ENCODE data around the gene COL4A2.

Gene COL4A2

DNA sequence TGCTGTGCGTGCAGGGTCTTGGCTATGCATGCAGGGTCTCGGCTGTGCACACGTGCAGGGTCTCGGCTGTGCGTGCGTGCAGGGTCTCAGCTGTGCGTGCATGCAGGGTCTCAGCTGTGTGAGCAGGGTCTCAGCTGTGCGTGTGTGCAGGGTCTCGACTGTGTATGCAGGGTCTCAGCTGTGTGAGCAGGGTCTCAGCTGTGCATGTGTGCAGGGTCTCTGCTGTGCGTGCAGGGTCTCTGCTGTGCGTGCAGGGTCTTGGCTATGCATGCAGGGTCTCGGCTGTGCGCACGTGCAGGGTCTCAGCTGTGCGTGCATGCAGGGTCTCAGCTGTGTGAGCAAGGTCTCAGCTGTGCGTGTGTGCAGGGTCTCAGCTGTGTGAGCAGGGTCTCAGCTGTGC lies 212.0 kb downstream of the COL4A2 start (continued):
- TF ChIP-seq, protein P1, sequence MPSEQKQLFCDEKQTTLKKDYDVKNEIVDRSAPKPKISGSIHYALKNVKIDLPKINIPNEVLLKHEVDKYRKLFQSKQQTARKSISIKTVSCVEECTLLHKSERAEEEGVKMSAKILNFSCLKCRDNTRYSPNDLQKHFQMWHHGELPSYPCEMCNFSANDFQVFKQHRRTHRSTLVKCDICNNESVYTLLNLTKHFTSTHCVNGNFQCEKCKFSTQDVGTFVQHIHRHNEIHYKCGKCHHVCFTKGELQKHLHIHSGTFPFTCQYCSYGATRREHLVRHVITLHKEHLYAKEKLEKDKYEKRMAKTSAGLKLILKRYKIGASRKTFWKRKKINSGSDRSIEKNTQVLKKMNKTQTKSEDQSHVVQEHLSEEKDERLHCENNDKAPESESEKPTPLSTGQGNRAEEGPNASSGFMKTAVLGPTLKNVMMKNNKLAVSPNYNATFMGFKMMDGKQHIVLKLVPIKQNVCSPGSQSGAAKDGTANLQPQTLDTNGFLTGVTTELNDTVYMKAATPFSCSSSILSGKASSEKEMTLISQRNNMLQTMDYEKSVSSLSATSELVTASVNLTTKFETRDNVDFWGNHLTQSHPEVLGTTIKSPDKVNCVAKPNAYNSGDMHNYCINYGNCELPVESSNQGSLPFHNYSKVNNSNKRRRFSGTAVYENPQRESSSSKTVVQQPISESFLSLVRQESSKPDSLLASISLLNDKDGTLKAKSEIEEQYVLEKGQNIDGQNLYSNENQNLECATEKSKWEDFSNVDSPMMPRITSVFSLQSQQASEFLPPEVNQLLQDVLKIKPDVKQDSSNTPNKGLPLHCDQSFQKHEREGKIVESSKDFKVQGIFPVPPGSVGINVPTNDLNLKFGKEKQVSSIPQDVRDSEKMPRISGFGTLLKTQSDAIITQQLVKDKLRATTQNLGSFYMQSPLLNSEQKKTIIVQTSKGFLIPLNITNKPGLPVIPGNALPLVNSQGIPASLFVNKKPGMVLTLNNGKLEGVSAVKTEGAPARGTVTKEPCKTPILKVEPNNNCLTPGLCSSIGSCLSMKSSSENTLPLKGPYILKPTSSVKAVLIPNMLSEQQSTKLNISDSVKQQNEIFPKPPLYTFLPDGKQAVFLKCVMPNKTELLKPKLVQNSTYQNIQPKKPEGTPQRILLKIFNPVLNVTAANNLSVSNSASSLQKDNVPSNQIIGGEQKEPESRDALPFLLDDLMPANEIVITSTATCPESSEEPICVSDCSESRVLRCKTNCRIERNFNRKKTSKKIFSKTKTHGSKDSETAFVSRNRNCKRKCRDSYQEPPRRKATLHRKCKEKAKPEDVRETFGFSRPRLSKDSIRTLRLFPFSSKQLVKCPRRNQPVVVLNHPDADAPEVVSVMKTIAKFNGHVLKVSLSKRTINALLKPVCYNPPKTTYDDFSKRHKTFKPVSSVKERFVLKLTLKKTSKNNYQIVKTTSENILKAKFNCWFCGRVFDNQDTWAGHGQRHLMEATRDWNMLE (tag by site-specific recombination; conservative IDR thresholded peaks at IDR 0.05; ENCODE audit: low read depth) = no peak
- TF ChIP-seq, protein P2, sequence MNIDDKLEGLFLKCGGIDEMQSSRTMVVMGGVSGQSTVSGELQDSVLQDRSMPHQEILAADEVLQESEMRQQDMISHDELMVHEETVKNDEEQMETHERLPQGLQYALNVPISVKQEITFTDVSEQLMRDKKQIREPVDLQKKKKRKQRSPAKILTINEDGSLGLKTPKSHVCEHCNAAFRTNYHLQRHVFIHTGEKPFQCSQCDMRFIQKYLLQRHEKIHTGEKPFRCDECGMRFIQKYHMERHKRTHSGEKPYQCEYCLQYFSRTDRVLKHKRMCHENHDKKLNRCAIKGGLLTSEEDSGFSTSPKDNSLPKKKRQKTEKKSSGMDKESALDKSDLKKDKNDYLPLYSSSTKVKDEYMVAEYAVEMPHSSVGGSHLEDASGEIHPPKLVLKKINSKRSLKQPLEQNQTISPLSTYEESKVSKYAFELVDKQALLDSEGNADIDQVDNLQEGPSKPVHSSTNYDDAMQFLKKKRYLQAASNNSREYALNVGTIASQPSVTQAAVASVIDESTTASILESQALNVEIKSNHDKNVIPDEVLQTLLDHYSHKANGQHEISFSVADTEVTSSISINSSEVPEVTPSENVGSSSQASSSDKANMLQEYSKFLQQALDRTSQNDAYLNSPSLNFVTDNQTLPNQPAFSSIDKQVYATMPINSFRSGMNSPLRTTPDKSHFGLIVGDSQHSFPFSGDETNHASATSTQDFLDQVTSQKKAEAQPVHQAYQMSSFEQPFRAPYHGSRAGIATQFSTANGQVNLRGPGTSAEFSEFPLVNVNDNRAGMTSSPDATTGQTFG (tag by site-specific recombination; IDR thresholded peaks at IDR 0.05; ENCODE audit: borderline replicate concordance) = no peak
- TF ChIP-seq ZNF211 (tag by site-specific recombination; IDR thresholded peaks at IDR 0.05; ENCODE audit: low read depth) (no peak), YY1 (tag by site-specific recombination; IDR thresholded peaks at IDR 0.05) (no peak), ZNF629 (tag by site-specific recombination; IDR thresholded peaks at IDR 0.05) (no peak)
- TF ChIP-seq, protein P3, sequence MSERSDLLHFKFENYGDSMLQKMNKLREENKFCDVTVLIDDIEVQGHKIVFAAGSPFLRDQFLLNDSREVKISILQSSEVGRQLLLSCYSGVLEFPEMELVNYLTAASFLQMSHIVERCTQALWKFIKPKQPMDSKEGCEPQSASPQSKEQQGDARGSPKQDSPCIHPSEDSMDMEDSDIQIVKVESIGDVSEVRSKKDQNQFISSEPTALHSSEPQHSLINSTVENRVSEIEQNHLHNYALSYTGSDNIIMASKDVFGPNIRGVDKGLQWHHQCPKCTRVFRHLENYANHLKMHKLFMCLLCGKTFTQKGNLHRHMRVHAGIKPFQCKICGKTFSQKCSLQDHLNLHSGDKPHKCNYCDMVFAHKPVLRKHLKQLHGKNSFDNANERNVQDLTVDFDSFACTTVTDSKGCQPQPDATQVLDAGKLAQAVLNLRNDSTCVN (tag by site-specific recombination; optimal IDR thresholded peaks at IDR 0.05) = no peak

DNA sequence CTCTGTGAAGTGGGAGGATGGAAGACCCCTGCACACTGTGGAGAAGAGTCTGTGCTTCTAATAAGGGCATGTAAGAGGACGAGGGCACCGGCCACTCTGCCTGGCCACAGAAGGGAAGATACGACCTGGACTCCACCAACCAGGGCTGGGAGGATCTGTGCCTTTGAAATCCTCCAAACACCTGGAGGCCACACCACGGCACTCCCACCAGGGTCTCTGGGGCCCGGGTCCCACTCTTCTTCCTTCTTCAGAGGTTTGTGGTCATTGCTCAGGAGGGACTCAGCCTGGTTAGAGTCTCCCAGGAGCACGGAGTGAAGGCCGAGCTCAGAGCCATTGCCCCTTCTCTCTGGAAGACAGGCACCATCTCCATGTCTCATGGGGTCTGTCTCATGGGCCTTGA lies 212.4 kb downstream of the COL4A2 start:
- Histone ChIP-seq H3K4me3 (ENCODE audit: low read depth, low read length) (no peak overlapping the region), H3K9me3 (ENCODE audit: control insufficient read depth, insufficient read depth, low read depth, low read length) (no peaks in the 10 kb centered on the region), H3K4me1 (ENCODE audit: control insufficient read depth, insufficient read depth, low read length) (no peaks in the 10 kb centered on the region), H3K27ac (ENCODE audit: extremely low read depth, low read depth, low read length) (no peak overlapping the region), H3K36me3 (ENCODE audit: control insufficient read depth in 2 of 2, insufficient read depth in 1 of 2, low read length in 2 of 2) (no peaks in the 10 kb centered on the region)
- ChIA-PET POLR2A (no interaction called here), CTCF (no interaction called here)
- TF ChIP-seq, protein P4, sequence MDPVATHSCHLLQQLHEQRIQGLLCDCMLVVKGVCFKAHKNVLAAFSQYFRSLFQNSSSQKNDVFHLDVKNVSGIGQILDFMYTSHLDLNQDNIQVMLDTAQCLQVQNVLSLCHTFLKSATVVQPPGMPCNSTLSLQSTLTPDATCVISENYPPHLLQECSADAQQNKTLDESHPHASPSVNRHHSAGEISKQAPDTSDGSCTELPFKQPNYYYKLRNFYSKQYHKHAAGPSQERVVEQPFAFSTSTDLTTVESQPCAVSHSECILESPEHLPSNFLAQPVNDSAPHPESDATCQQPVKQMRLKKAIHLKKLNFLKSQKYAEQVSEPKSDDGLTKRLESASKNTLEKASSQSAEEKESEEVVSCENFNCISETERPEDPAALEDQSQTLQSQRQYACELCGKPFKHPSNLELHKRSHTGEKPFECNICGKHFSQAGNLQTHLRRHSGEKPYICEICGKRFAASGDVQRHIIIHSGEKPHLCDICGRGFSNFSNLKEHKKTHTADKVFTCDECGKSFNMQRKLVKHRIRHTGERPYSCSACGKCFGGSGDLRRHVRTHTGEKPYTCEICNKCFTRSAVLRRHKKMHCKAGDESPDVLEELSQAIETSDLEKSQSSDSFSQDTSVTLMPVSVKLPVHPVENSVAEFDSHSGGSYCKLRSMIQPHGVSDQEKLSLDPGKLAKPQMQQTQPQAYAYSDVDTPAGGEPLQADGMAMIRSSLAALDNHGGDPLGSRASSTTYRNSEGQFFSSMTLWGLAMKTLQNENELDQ (tag by site-specific recombination; IDR thresholded peaks at IDR 0.05; ENCODE audit: low read depth) = no peak
- TF ChIP-seq MZF1 (tag by site-specific recombination; IDR thresholded peaks at IDR 0.05; ENCODE audit: borderline replicate concordance) (no peak), ZNF658 (tag by site-specific recombination; IDR thresholded peaks at IDR 0.05) (no peak), ZNF830 (tag by site-specific recombination; IDR thresholded peaks at IDR 0.05; ENCODE audit: low read depth) (no peak), ZBTB8A (tag by site-specific recombination; IDR thresholded peaks at IDR 0.05) (no peak), OVOL3 (tag by site-specific recombination; IDR thresholded peaks at IDR 0.05) (no peak), FEZF1 (tag by site-specific recombination; IDR thresholded peaks at IDR 0.05) (no peak), ZNF175 (tag by site-specific recombination; IDR thresholded peaks at IDR 0.05) (no peak)
- TF ChIP-seq, protein P5, sequence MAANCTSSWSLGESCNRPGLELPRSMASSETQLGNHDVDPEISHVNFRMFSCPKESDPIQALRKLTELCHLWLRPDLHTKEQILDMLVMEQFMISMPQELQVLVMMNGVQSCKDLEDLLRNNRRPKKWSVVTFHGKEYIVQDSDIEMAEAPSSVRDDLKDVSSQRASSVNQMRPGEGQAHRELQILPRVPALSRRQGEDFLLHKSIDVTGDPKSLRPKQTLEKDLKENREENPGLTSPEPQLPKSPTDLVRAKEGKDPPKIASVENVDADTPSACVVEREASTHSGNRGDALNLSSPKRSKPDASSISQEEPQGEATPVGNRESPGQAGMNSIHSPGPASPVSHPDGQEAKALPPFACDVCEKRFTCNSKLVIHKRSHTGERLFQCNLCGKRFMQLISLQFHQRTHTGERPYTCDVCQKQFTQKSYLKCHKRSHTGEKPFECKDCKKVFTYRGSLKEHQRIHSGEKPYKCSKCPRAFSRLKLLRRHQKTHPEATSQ (tag by site-specific recombination; IDR thresholded peaks at IDR 0.05) = no peak
- TF ChIP-seq, protein P6, sequence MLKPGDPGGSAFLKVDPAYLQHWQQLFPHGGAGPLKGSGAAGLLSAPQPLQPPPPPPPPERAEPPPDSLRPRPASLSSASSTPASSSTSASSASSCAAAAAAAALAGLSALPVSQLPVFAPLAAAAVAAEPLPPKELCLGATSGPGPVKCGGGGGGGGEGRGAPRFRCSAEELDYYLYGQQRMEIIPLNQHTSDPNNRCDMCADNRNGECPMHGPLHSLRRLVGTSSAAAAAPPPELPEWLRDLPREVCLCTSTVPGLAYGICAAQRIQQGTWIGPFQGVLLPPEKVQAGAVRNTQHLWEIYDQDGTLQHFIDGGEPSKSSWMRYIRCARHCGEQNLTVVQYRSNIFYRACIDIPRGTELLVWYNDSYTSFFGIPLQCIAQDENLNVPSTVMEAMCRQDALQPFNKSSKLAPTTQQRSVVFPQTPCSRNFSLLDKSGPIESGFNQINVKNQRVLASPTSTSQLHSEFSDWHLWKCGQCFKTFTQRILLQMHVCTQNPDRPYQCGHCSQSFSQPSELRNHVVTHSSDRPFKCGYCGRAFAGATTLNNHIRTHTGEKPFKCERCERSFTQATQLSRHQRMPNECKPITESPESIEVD (tag by site-specific recombination; IDR thresholded peaks at IDR 0.05) = no peak
- TF ChIP-seq, protein P7, sequence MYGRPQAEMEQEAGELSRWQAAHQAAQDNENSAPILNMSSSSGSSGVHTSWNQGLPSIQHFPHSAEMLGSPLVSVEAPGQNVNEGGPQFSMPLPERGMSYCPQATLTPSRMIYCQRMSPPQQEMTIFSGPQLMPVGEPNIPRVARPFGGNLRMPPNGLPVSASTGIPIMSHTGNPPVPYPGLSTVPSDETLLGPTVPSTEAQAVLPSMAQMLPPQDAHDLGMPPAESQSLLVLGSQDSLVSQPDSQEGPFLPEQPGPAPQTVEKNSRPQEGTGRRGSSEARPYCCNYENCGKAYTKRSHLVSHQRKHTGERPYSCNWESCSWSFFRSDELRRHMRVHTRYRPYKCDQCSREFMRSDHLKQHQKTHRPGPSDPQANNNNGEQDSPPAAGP (tag by site-specific recombination; IDR thresholded peaks at IDR 0.05) = no peak
- TF ChIP-seq, protein P8, sequence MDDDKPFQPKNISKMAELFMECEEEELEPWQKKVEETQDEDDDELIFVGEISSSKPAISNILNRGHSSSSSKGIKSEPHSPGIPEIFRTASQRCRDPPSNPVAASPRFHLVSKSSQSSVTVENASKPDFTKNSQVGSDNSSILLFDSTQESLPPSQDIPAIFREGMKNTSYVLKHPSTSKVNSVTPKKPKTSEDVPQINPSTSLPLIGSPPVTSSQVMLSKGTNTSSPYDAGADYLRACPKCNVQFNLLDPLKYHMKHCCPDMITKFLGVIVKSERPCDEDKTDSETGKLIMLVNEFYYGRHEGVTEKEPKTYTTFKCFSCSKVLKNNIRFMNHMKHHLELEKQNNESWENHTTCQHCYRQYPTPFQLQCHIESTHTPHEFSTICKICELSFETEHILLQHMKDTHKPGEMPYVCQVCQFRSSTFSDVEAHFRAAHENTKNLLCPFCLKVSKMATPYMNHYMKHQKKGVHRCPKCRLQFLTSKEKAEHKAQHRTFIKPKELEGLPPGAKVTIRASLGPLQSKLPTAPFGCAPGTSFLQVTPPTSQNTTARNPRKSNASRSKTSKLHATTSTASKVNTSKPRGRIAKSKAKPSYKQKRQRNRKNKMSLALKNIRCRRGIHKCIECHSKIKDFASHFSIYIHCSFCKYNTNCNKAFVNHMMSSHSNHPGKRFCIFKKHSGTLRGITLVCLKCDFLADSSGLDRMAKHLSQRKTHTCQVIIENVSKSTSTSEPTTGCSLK (tag by site-specific recombination; IDR thresholded peaks at IDR 0.05) = no peak
